H1 (cell line): Measurements from ENCODE around the gene ESYT2. TPM values are rescaled to one million over a fixed set of nuclear protein-coding genes. Genes with fewer than 3 reads are reported as not detected.
A peak's percentile ranks its signal among the peaks of the same experiment; 100 is the strongest.

ENCODE experiments used
- CTCF ChIA-PET: fragments of 300-600 bp; sonication (Branson Sonifier 250); formaldehyde crosslinking; loops from one replicate; lab custom pipeline; 2021; ENCODE audit not compliant: partially characterized antibody; lab: Charles Lee
- POLR2A ChIA-PET: fragments of 300-600 bp; sonication (Branson Sonifier 250); formaldehyde crosslinking; loops from one replicate; lab custom pipeline; 2021; ENCODE audit warnings: inconsistent platforms; ENCODE audit not compliant: partially characterized antibody; lab: Charles Lee
- DNase-seq, 2 experiments: peaks; one replicate each; pipeline versions ENCODE4 v3.0.0 to v3.0.0-alpha.2; 2010 to 2022; ENCODE audit warnings: low spot score in 2 of 2, low read depth in 1 of 2, mixed read lengths in 1 of 2
- FAIRE-seq: peaks from 2 replicates; lab custom pipeline; 2011; peaks lifted over from hg19 to GRCh38; lab: Jason Lieb, UNC
- H2AFZ ChIP-seq: 2 replicates; pipeline ENCODE4 v1.8.1; 2012; ENCODE audit warnings: low read length, inconsistent platforms
- H2AK5ac ChIP-seq: 2 replicates; pipeline ENCODE4 v1.6.1; 2013; ENCODE audit warnings: low read depth, low read length
- H2BK120ac ChIP-seq: replicated peaks from 2 replicates; pipeline ENCODE3; 2013; ENCODE audit warnings: low read depth, low read length, inconsistent platforms
- H2BK12ac ChIP-seq: 2 replicates; pipeline ENCODE4 v1.6.1; 2013; ENCODE audit warnings: low read depth, low read length
- H2BK15ac ChIP-seq: 2 replicates; pipeline ENCODE4 v1.6.1; 2013; ENCODE audit warnings: low read length
- H2BK20ac ChIP-seq: 2 replicates; pipeline ENCODE4 v1.6.1; 2013; ENCODE audit warnings: low read length
- H2BK5ac ChIP-seq: 2 replicates; pipeline ENCODE4 v1.6.1; 2013; ENCODE audit warnings: low read depth, low read length
- H3K14ac ChIP-seq: 2 replicates; pipeline ENCODE4 v1.6.1; 2013; ENCODE audit warnings: inconsistent platforms; ENCODE audit not compliant: insufficient read length
- H3K18ac ChIP-seq: 2 replicates; pipeline ENCODE4 v1.6.1; 2013; ENCODE audit warnings: low read length; ENCODE audit errors: extremely low read depth
- H3K23ac ChIP-seq: 2 replicates; pipeline ENCODE4 v1.6.1; 2013; ENCODE audit warnings: inconsistent platforms; ENCODE audit not compliant: insufficient read length
- H3K23me2 ChIP-seq: 2 replicates; pipeline ENCODE4 v1.6.1; 2013; ENCODE audit warnings: low read depth, low read length
- H3K27ac ChIP-seq: 2 replicates; pipeline ENCODE4 v1.6.1; 2011; ENCODE audit warnings: low read depth, low read length, inconsistent platforms
- H3K27me3 ChIP-seq, 4 experiments: replicated peaks in 1 of 4; 1 replicate in 1 of 4; 2 replicates in 3 of 4; pipeline versions ENCODE4 v1.6.1 to v1.8.1; 2011 to 2013; ENCODE audit warnings: low read length in 3 of 4, mild to moderate bottlenecking in 3 of 4, inconsistent platforms in 2 of 4, mixed read lengths in 2 of 4, moderate library complexity in 1 of 4; ENCODE audit not compliant: control insufficient read depth in 3 of 4, insufficient read depth in 3 of 4; ENCODE audit errors: extremely low read depth in 1 of 4
- H3K36me3 ChIP-seq, 4 experiments: 2 replicates each; pipeline versions ENCODE4 v1.6.1 to v1.8.1; 2011 to 2013; ENCODE audit warnings: mild to moderate bottlenecking in 4 of 4, low read length in 3 of 4, moderate library complexity in 2 of 4, control low read depth in 1 of 4, inconsistent platforms in 1 of 4; ENCODE audit not compliant: insufficient read depth in 4 of 4, control insufficient read depth in 2 of 4
- H3K4ac ChIP-seq: replicated peaks from 2 replicates; pipeline ENCODE3; 2013; ENCODE audit warnings: low read length, low read depth, mixed read lengths, inconsistent platforms; ENCODE audit not compliant: insufficient read length
- H3K4me1 ChIP-seq, 4 experiments: replicated peaks in 1 of 4; 1 replicate in 1 of 4; 2 replicates in 3 of 4; pipeline versions ENCODE4 v1.6.1 to v1.8.1; 2011 to 2013; ENCODE audit warnings: low read length in 3 of 4, inconsistent platforms in 2 of 4, mixed read lengths in 1 of 4; ENCODE audit not compliant: insufficient read depth in 4 of 4, control insufficient read depth in 3 of 4
- H3K4me2 ChIP-seq, 2 experiments: 2 replicates each; pipeline versions ENCODE4 v1.6.1 to v1.8.1; 2011 to 2013; ENCODE audit warnings: low read depth in 2 of 2, low read length in 2 of 2, control low read depth in 1 of 2, inconsistent platforms in 1 of 2, mild to moderate bottlenecking in 1 of 2; ENCODE audit not compliant: insufficient read depth in 1 of 2
- H3K4me3 ChIP-seq, 4 experiments: fragments of 200-600, 300-600 bp in 1 of 4; sonication (generic), shearing (Covaris generic), sonication (Bioruptor Twin) in 1 of 4; 2 replicates each; pipeline versions ENCODE4 v1.5.1 to v1.8.1; 2011 to 2016; ENCODE audit warnings: low read length in 4 of 4, low read depth in 3 of 4, control low read depth in 2 of 4, inconsistent platforms in 2 of 4, mild to moderate bottlenecking in 2 of 4, mixed read lengths in 1 of 4, moderate library complexity in 1 of 4; ENCODE audit not compliant: insufficient read depth in 2 of 4; ENCODE audit errors: extremely low read depth in 1 of 4
- H3K56ac ChIP-seq: replicated peaks from 2 replicates; pipeline ENCODE3; 2013; ENCODE audit warnings: low read depth, mild to moderate bottlenecking, mixed read lengths, low read length, inconsistent platforms; ENCODE audit not compliant: insufficient read length
- H3K79me1 ChIP-seq: 2 replicates; pipeline ENCODE4 v1.6.1; 2013; ENCODE audit warnings: low read depth, low read length, control low read depth
- H3K79me2 ChIP-seq, 2 experiments: 2 replicates each; pipeline versions ENCODE4 v1.6.1 to v1.8.1; 2012 to 2013; ENCODE audit warnings: low read length in 2 of 2, mild to moderate bottlenecking in 2 of 2, inconsistent platforms in 1 of 2; ENCODE audit not compliant: insufficient read depth in 2 of 2, control insufficient read depth in 1 of 2
- H3K9ac ChIP-seq, 4 experiments: replicated peaks in 1 of 4; 1 replicate in 1 of 4; 2 replicates in 3 of 4; pipeline versions ENCODE4 v1.6.1 to v1.8.1; 2011 to 2013; ENCODE audit warnings: low read depth in 3 of 4, low read length in 3 of 4, control low read depth in 2 of 4, mild to moderate bottlenecking in 2 of 4, moderate library complexity in 2 of 4, inconsistent platforms in 1 of 4; ENCODE audit errors: extremely low read depth in 1 of 4
- H3K9me3 ChIP-seq, 2 experiments: 2 replicates each; pipeline versions ENCODE4 v1.6.1 to v1.8.1; 2012 to 2013; ENCODE audit warnings: mild to moderate bottlenecking in 2 of 2, moderate library complexity in 2 of 2, control low read depth in 1 of 2, inconsistent platforms in 1 of 2, low read depth in 1 of 2, low read length in 1 of 2, mixed read lengths in 1 of 2; ENCODE audit not compliant: insufficient read depth in 2 of 2
- H4K20me1 ChIP-seq, 2 experiments: replicated peaks in 1 of 2; 2 replicates each; pipeline versions ENCODE3 to v1.8.1; 2011 to 2013; ENCODE audit warnings: inconsistent platforms in 2 of 2, low read length in 2 of 2, mild to moderate bottlenecking in 1 of 2; ENCODE audit not compliant: insufficient read depth in 2 of 2, control insufficient read depth in 1 of 2
- H4K5ac ChIP-seq: 2 replicates; pipeline ENCODE4 v1.6.1; 2013; ENCODE audit warnings: low read length, low read depth, mixed read lengths, inconsistent platforms; ENCODE audit not compliant: insufficient read length
- H4K8ac ChIP-seq: 2 replicates; pipeline ENCODE4 v1.8.0; 2013; ENCODE audit warnings: mild to moderate bottlenecking, moderate library complexity, low read length, inconsistent platforms; ENCODE audit not compliant: insufficient read depth; ENCODE audit errors: extremely low read depth
- H4K91ac ChIP-seq: replicated peaks from 2 replicates; pipeline ENCODE3; 2013; ENCODE audit warnings: low read length, mixed read lengths, inconsistent platforms; ENCODE audit not compliant: insufficient read length
- ATF2 ChIP-seq: IDR thresholded peaks from 2 replicates; pipeline ENCODE4 v1.6.1; 2012; ENCODE audit warnings: low read length, inconsistent platforms
- CTCF ChIP-seq, 3 experiments: IDR thresholded peaks; 1 replicate in 2 of 3; 2 replicates in 1 of 3; pipeline versions ENCODE4 v1.5.1 to v1.6.1; 2011; ENCODE audit warnings: low read length in 3 of 3, mild to moderate bottlenecking in 3 of 3, inconsistent platforms in 2 of 3, low read depth in 1 of 3, moderate library complexity in 1 of 3; ENCODE audit not compliant: insufficient read depth in 1 of 3; ENCODE audit errors: control extremely low read depth in 1 of 3
- WGBS, 2 experiments: shearing (Covaris generic) in 1 of 2; methylation state at CpG; one replicate each; pipeline versions ENCODE4 v1.1.6 to v1.1.7; 2013 to 2015; ENCODE audit warnings: low lambda C conversion rate in 2 of 2, mixed read lengths in 2 of 2, inconsistent platforms in 1 of 2, low coverage in 1 of 2, missing lambda C conversion rate in 1 of 2; ENCODE audit not compliant: insufficient replicate concordance in 2 of 2, insufficient coverage in 1 of 2, insufficient read length in 1 of 2; ENCODE audit errors: extremely low coverage in 1 of 2, missing lambda C conversion rate in 1 of 2; 5-methylcytosine and 5-hydroxymethylcytosine counted together
- polyA plus RNA-seq, 7 experiments: library from polyadenylated mRNA; depleted of rRNA in 3 of 7; stranded (reverse) in 5 of 7; unstranded in 2 of 7; fragments of >200 nt in 5 of 7; fragments of 200-250 nt in 2 of 7; gene quantifications; 1 replicate in 5 of 7; 2 replicates in 1 of 7; 4 replicates in 1 of 7; pipeline versions ENCODE4 v1.2.1 to v1.2.3, GENCODE V29; 2011 to 2013; ENCODE audit warnings: missing spikeins in 2 of 7, mixed read lengths in 2 of 7
- total RNA-seq: library from RNA; stranded (reverse); fragmentation: NEBNext Ultra II Directional; extraction: Animal tissue kit (Norgen Biotek cat#: 25700); gene quantifications from 2 replicates; pipeline ENCODE4 v1.2.1, GENCODE V29; 2021

The ESYT2 gene
- total and polyA plus RNA-seq, 2 of the 8 experiments (the other 6 are each of a cell fraction or from before 2014, with no cell fraction given) = 27.0 to 37.5 TPM

GRCh38 chr7:158867214-158867984, 38.1 kb upstream of the ESYT2 start:
- no peak overlapping the region for H4K5ac ChIP-seq
- H3K27me3 ChIP-seq = no peaks in the 10 kb centered on the region; a peak in 1 of 7 replicates
- no peak overlapping the region for H2AK5ac ChIP-seq
- H3K23ac ChIP-seq = no peak overlapping the region
- H3K56ac ChIP-seq = no peak overlapping the region
- H3K9me3 ChIP-seq = no peaks in the 10 kb centered on the region
- no peak overlapping the region for H2AFZ ChIP-seq
- no peak overlapping the region for H2BK20ac ChIP-seq
- H3K4me1 ChIP-seq = peaks cover 0 to 5% (median 3%) of the 10 kb centered on the region in 4 experiments; a peak in 4 of 7 replicates
- H3K79me2 ChIP-seq = peaks cover 2 to 42% of the 10 kb centered on the region in 2 experiments; a peak in 2 of 4 replicates
- H4K8ac ChIP-seq = no peak overlapping the region
- H3K36me3 ChIP-seq = peaks cover 0 to 14% (median 8%) of the 10 kb centered on the region in 4 experiments; a peak in 5 of 8 replicates
- no peak overlapping the region for H3K4me3 ChIP-seq
- peaks cover 6% of the 10 kb centered on the region; the same call in 1 of the 2 replicates for H3K23me2 ChIP-seq
- H3K4me2 ChIP-seq = no peak overlapping the region
- H4K91ac ChIP-seq = peak overlapping the region; percentile 59
- H2BK12ac ChIP-seq = no peak overlapping the region; the same call in 1 of the 2 replicates
- 95% methylated on average over 30 of the region's 30 CpGs; no CpG with 5 or more reads in 1 of the 2 experiments for WGBS, 2 experiments
- H2BK5ac ChIP-seq = no peak overlapping the region
- no peak for FAIRE-seq
- peaks cover 5% of the 10 kb centered on the region; the same call in 1 of the 2 replicates for H3K79me1 ChIP-seq
- POLR2A ChIA-PET = no interaction called here
- H2BK15ac ChIP-seq = no peak overlapping the region
- H4K20me1 ChIP-seq = peaks cover 2 to 6% of the 10 kb centered on the region in 2 experiments
- no peak overlapping the region for H3K14ac ChIP-seq
- H3K18ac ChIP-seq = no peak overlapping the region
- H3K9ac ChIP-seq = no peak overlapping the region
- CTCF ChIA-PET = interaction anchor here (0.6 to 1.5 kb wide), 3 partner anchors 40 to 144 kb away, joined by 3 to 5 read pairs (median 3); no protein-coding TSS in a partner anchor
- no peak for DNase-seq
- H3K4ac ChIP-seq = no peak overlapping the region
- TF ChIP-seq CTCF (IDR thresholded peaks at IDR 0.05; ENCODE audit: control extremely low read depth in 1 of 3, insufficient read depth in 1 of 3, low read depth in 1 of 3, low read length in 3 of 3) = peak in 1 of 3 experiments; percentile 16; a peak in 1 of 4 replicates
- no peak for TF ChIP-seq ATF2
- TF ChIP-seq, all 59 proteins: peak for 1
- H3K27ac ChIP-seq = no peak overlapping the region
- H2BK120ac ChIP-seq = no peak overlapping the region
